ENCODE results near the gene SPTBN4.
"Not testable (repeated sequence)": the region's sequence is repeated elsewhere in the genome, so short reads cannot be mapped to it uniquely, and the experiment has no call there.

SPTBN4 gene

GRCh38 chr19:40591724-40592123, 124.9 kb downstream of the SPTBN4 start:
- not testable (repeated sequence) for H4K8ac ChIP-seq (ENCODE audit: low read depth, low read length); H3K4me1 ChIP-seq (ENCODE audit: control insufficient read depth in 1 of 2, insufficient read depth in 2 of 2, low read length in 2 of 2); H2BK12ac ChIP-seq (ENCODE audit: low read length); H2BK5ac ChIP-seq (ENCODE audit: low read depth, low read length, poor library complexity); H4K91ac ChIP-seq (ENCODE audit: low read depth, low read length); H3K27ac ChIP-seq (ENCODE audit: low read depth, low read length); H3K4me2 ChIP-seq (ENCODE audit: low read length); H3K9me3 ChIP-seq (ENCODE audit: insufficient read depth, low read depth, low read length); H3K23ac ChIP-seq (ENCODE audit: low read length); H2AFZ ChIP-seq (ENCODE audit: insufficient read depth, low read length, poor library complexity); H2AK5ac ChIP-seq (ENCODE audit: low read length); H3K9ac ChIP-seq (ENCODE audit: low read length); H3K27me3 ChIP-seq (ENCODE audit: insufficient read depth, low read length); DNase-seq; H3K4ac ChIP-seq (ENCODE audit: low read depth, low read length); H2BK120ac ChIP-seq (ENCODE audit: insufficient read depth, low read length, poor library complexity); H3K79me1 ChIP-seq (ENCODE audit: low read length); H3K4me3 ChIP-seq (ENCODE audit: low read depth, low read length); H3K18ac ChIP-seq (ENCODE audit: low read length); H3K79me2 ChIP-seq (ENCODE audit: control insufficient read depth, insufficient read depth, low read length, poor library complexity); H3K14ac ChIP-seq (ENCODE audit: low read length); H4K12ac ChIP-seq (ENCODE audit: low read depth, low read length)
- WGBS (ENCODE audit: extremely low coverage, insufficient coverage, insufficient read length), result no CpG with 5 or more reads among the region's 4 CpGs
- peaks cover 22 to 26% of the 10 kb centered on the region in 2 experiments for H3K36me3 ChIP-seq (ENCODE audit: control insufficient read depth in 1 of 2, insufficient read depth in 2 of 2, low read length in 2 of 2)

GRCh38 chr19:40592170-40592569, 125.4 kb downstream of the SPTBN4 start:
- H3K79me2 ChIP-seq (ENCODE audit: control insufficient read depth, insufficient read depth, low read length, poor library complexity), result no peaks in the 10 kb centered on the region
- no peak overlapping the region for H2BK12ac ChIP-seq (ENCODE audit: low read length)
- no peak overlapping the region for H3K14ac ChIP-seq (ENCODE audit: low read length)
- no peak overlapping the region for H4K91ac ChIP-seq (ENCODE audit: low read depth, low read length)
- H4K12ac ChIP-seq (ENCODE audit: low read depth, low read length), result no peak overlapping the region
- no peak overlapping the region for H3K23ac ChIP-seq (ENCODE audit: low read length)
- H4K8ac ChIP-seq (ENCODE audit: low read depth, low read length), result no peak overlapping the region
- no peak overlapping the region for H3K4me2 ChIP-seq (ENCODE audit: low read length)
- peaks cover 9% of the 10 kb centered on the region for H3K27me3 ChIP-seq (ENCODE audit: insufficient read depth, low read length)
- H3K9me3 ChIP-seq (ENCODE audit: insufficient read depth, low read depth, low read length), result no peaks in the 10 kb centered on the region
- peak in 1 of 2 donors; percentile 58 for DNase-seq
- H3K4me3 ChIP-seq (ENCODE audit: low read depth, low read length), result no peak overlapping the region
- no peak overlapping the region for H2BK120ac ChIP-seq (ENCODE audit: insufficient read depth, low read length, poor library complexity)
- H3K27ac ChIP-seq (ENCODE audit: low read depth, low read length), result no peak overlapping the region
- H3K4me1 ChIP-seq (ENCODE audit: control insufficient read depth in 1 of 2, insufficient read depth in 2 of 2, low read length in 2 of 2), result peaks cover 3 to 4% of the 10 kb centered on the region in 2 experiments
- no peak overlapping the region for H2BK5ac ChIP-seq (ENCODE audit: low read depth, low read length, poor library complexity)
- H3K18ac ChIP-seq (ENCODE audit: low read length), result no peak overlapping the region
- no peak overlapping the region for H3K4ac ChIP-seq (ENCODE audit: low read depth, low read length)
- H3K36me3 ChIP-seq (ENCODE audit: control insufficient read depth in 1 of 2, insufficient read depth in 2 of 2, low read length in 2 of 2), result peaks cover 18 to 21% of the 10 kb centered on the region in 2 experiments
- H3K79me1 ChIP-seq (ENCODE audit: low read length), result no peaks in the 10 kb centered on the region
- H3K9ac ChIP-seq (ENCODE audit: low read length), result no peak overlapping the region
- WGBS (ENCODE audit: extremely low coverage, insufficient coverage, insufficient read length), result no CpG with 5 or more reads among the region's 4 CpGs
- no peak overlapping the region for H2AK5ac ChIP-seq (ENCODE audit: low read length)
- H2AFZ ChIP-seq (ENCODE audit: insufficient read depth, low read length, poor library complexity), result no peak overlapping the region

- no peak overlapping the region for H3K14ac ChIP-seq (ENCODE audit: low read length)
- H3K27me3 ChIP-seq (ENCODE audit: insufficient read depth, low read length), result peaks cover 20% of the 10 kb centered on the region
- no peak overlapping the region for H2BK5ac ChIP-seq (ENCODE audit: low read depth, low read length, poor library complexity)
- H3K9ac ChIP-seq (ENCODE audit: low read length), result no peak overlapping the region
- H3K27ac ChIP-seq (ENCODE audit: low read depth, low read length), result no peak overlapping the region
- H3K23ac ChIP-seq (ENCODE audit: low read length), result no peak overlapping the region
- H3K79me2 ChIP-seq (ENCODE audit: control insufficient read depth, insufficient read depth, low read length, poor library complexity), result no peaks in the 10 kb centered on the region
- peaks cover 2% of the 10 kb centered on the region for H3K9me3 ChIP-seq (ENCODE audit: insufficient read depth, low read depth, low read length)
- no peak overlapping the region for H3K18ac ChIP-seq (ENCODE audit: low read length)
- H3K79me1 ChIP-seq (ENCODE audit: low read length), result peaks cover 2% of the 10 kb centered on the region
- no peak for DNase-seq
- peaks cover 3 to 11% of the 10 kb centered on the region in 2 experiments for H3K4me1 ChIP-seq (ENCODE audit: control insufficient read depth in 1 of 2, insufficient read depth in 2 of 2, low read length in 2 of 2)
- H2BK12ac ChIP-seq (ENCODE audit: low read length), result no peak overlapping the region
- WGBS (ENCODE audit: extremely low coverage, insufficient coverage, insufficient read length), result no CpG with 5 or more reads among the region's 8 CpGs
- H2AFZ ChIP-seq (ENCODE audit: insufficient read depth, low read length, poor library complexity), result no peak overlapping the region
- no peak overlapping the region for H4K91ac ChIP-seq (ENCODE audit: low read depth, low read length)
- H2AK5ac ChIP-seq (ENCODE audit: low read length), result no peak overlapping the region
- no peak overlapping the region for H4K12ac ChIP-seq (ENCODE audit: low read depth, low read length)
- no peak overlapping the region for H3K4me2 ChIP-seq (ENCODE audit: low read length)
- no peak overlapping the region for H3K4ac ChIP-seq (ENCODE audit: low read depth, low read length)
- H2BK120ac ChIP-seq (ENCODE audit: insufficient read depth, low read length, poor library complexity), result no peak overlapping the region
- H4K8ac ChIP-seq (ENCODE audit: low read depth, low read length), result no peak overlapping the region
- no peak overlapping the region for H3K4me3 ChIP-seq (ENCODE audit: low read depth, low read length)
- H3K36me3 ChIP-seq (ENCODE audit: control insufficient read depth in 1 of 2, insufficient read depth in 2 of 2, low read length in 2 of 2), result peaks cover 8 to 10% of the 10 kb centered on the region in 2 experiments
Observed at GRCh38 chr19:40594255-40594654, 127.5 kb downstream of the SPTBN4 start.

GRCh38 chr19:40594657-40595091, 127.9 kb downstream of the SPTBN4 start:
- Histone ChIP-seq H2BK12ac (ENCODE audit: low read length) (no peak overlapping the region), H3K9me3 (ENCODE audit: insufficient read depth, low read depth, low read length) (peaks cover 2% of the 10 kb centered on the region), H2AFZ (ENCODE audit: insufficient read depth, low read length, poor library complexity) (no peak overlapping the region), H3K14ac (ENCODE audit: low read length) (no peak overlapping the region), H2AK5ac (ENCODE audit: low read length) (no peak overlapping the region), H3K18ac (ENCODE audit: low read length) (no peak overlapping the region), H3K79me2 (ENCODE audit: control insufficient read depth, insufficient read depth, low read length, poor library complexity) (no peaks in the 10 kb centered on the region), H3K27me3 (ENCODE audit: insufficient read depth, low read length) (peaks cover 21% of the 10 kb centered on the region), H3K79me1 (ENCODE audit: low read length) (peaks cover 2% of the 10 kb centered on the region), H4K12ac (ENCODE audit: low read depth, low read length) (no peak overlapping the region), H4K8ac (ENCODE audit: low read depth, low read length) (no peak overlapping the region), H3K27ac (ENCODE audit: low read depth, low read length) (no peak overlapping the region), H3K9ac (ENCODE audit: low read length) (no peak overlapping the region), H3K4ac (ENCODE audit: low read depth, low read length) (no peak overlapping the region), H3K4me3 (ENCODE audit: low read depth, low read length) (no peak overlapping the region), H3K23ac (ENCODE audit: low read length) (no peak overlapping the region), H2BK120ac (ENCODE audit: insufficient read depth, low read length, poor library complexity) (no peak overlapping the region), H2BK5ac (ENCODE audit: low read depth, low read length, poor library complexity) (no peak overlapping the region), H3K4me2 (ENCODE audit: low read length) (no peak overlapping the region), H3K4me1 (ENCODE audit: control insufficient read depth in 1 of 2, insufficient read depth in 2 of 2, low read length in 2 of 2) (peaks cover 3 to 11% of the 10 kb centered on the region in 2 experiments), H4K91ac (ENCODE audit: low read depth, low read length) (no peak overlapping the region), H3K36me3 (ENCODE audit: control insufficient read depth in 1 of 2, insufficient read depth in 2 of 2, low read length in 2 of 2) (peaks cover 8 to 10% of the 10 kb centered on the region in 2 experiments)
- no CpG with 5 or more reads among the region's 13 CpGs for WGBS (ENCODE audit: extremely low coverage, insufficient coverage, insufficient read length)
- DNase-seq, result no peak

Data from trophoblast cell (in vitro differentiated cells and primary cell).